ENCODE measurements around the gene MAB21L4.

MAB21L4 gene

GRCh38 chr2:240876035-240876474 is 19.9 kb downstream of the MAB21L4 start:
- DNase-seq = no peak

GRCh38 chr2:240875228-240876034 is 20.5 kb downstream of the MAB21L4 start:
- DNase-seq = no peak

GRCh38 chr2:240874715-240875227 is 21.2 kb downstream of the MAB21L4 start:
- no peak for DNase-seq

GRCh38 chr2:240873805-240874714 is 21.9 kb downstream of the MAB21L4 start:
- peak; percentile 37 for DNase-seq

- DNase-seq = no peak
These were observed 22.7 kb downstream of the MAB21L4 start for GRCh38 chr2:240873098-240873788.

GRCh38 chr2:240872317-240873097 is 23.4 kb downstream of the MAB21L4 start:
- DNase-seq = no peak

GRCh38 chr2:240871071-240871958 is 24.6 kb downstream of the MAB21L4 start:
- no peak for DNase-seq

GRCh38 chr2:240869956-240870875 is 25.7 kb downstream of the MAB21L4 start:
- no peak for DNase-seq

GRCh38 chr2:240869109-240869955 is 26.6 kb downstream of the MAB21L4 start:
- no peak for DNase-seq

GRCh38 chr2:240868286-240869108 is 27.5 kb downstream of the MAB21L4 start, which contains the start of gene AGXT:
TSS of gene AGXT (plus strand) at chr2:240868824. CDS start at chr2:240868866, 42 bp downstream.
- DNase-seq = peak; percentile 36

- no peak for DNase-seq
These were observed 30.6 kb downstream of the MAB21L4 start for GRCh38 chr2:240865391-240865790.

GRCh38 chr2:240864475-240864874 is 31.5 kb downstream of the MAB21L4 start:
- no peak for DNase-seq

GRCh38 chr2:240861547-240861946 is 34.4 kb downstream of the MAB21L4 start:
- DNase-seq = no peak

GRCh38 chr2:240858871-240859270 is 37.1 kb downstream of the MAB21L4 start:
- DNase-seq = no peak

GRCh38 chr2:240858321-240858720 is 37.6 kb downstream of the MAB21L4 start:
- no peak for DNase-seq

GRCh38 chr2:240857039-240858008 is 38.6 kb downstream of the MAB21L4 start:
- no peak for DNase-seq
